K562 (cell line): ENCODE measurements around the gene CLDN7. TPM values are rescaled to one million over a fixed set of nuclear protein-coding genes. Genes with fewer than 3 reads are reported as not detected.
A peak's percentile ranks its signal among the peaks of the same experiment; 100 is the strongest.

ENCODE experiments used
- ATF6 ChIP-seq: sonication (generic); formaldehyde crosslinking; IDR thresholded peaks from 2 replicates; pipeline ENCODE4 v1.4.0; 2020; ENCODE audit warnings: mild to moderate bottlenecking, missing genetic modification reagents
- CBX2 ChIP-seq: fragments of 200-600 bp; sonication (generic); IDR thresholded peaks from one replicate; pipeline ENCODE4 v1.6.1; 2012; ENCODE audit warnings: mild to moderate bottlenecking, low read length, inconsistent platforms; ENCODE audit not compliant: insufficient read depth, poor library complexity, severe bottlenecking
- CLOCK ChIP-seq: fragments of 250-450 bp; sonication (Bioruptor Pico); IDR thresholded peaks from 2 replicates; pipeline ENCODE4 v1.4.0; 2020; ENCODE audit warnings: mild to moderate bottlenecking, moderate library complexity, borderline replicate concordance
- CREM ChIP-seq: IDR thresholded peaks from 2 replicates; pipeline ENCODE4 v1.6.1; 2014; ENCODE audit warnings: antibody characterized with exemption, low read depth
- DNMT1 ChIP-seq: fragments of 450-650 bp; IDR thresholded peaks from 2 replicates; pipeline ENCODE4 v1.6.1; 2016; ENCODE audit warnings: antibody characterized with exemption, mild to moderate bottlenecking
- ETS1 ChIP-seq: conservative IDR thresholded peaks from 2 replicates; pipeline ENCODE4 v1.6.1; 2011; ENCODE audit warnings: low read depth, mild to moderate bottlenecking, low read length; ENCODE audit not compliant: control insufficient read depth
- ETV1 ChIP-seq: fragments of 450-650 bp; conservative IDR thresholded peaks from 2 replicates; pipeline ENCODE4 v1.6.1; 2016; ENCODE audit warnings: missing genetic modification characterization, control low read depth, low read depth, missing compliant biosample characterization
- HCFC1 ChIP-seq: IDR thresholded peaks from 2 replicates; pipeline ENCODE4 v1.6.1; 2012; ENCODE audit warnings: low read depth, low read length, improper control_type of control experiment
- MBD1 ChIP-seq: fragments of 250-450 bp; sonication (Bioruptor Pico); IDR thresholded peaks from 2 replicates; pipeline ENCODE4 v1.8.0; 2022; ENCODE audit warnings: inconsistent platforms
- MTF1 ChIP-seq: fragments of 250-450 bp; sonication (Bioruptor Pico); IDR thresholded peaks from 2 replicates; pipeline ENCODE4 v1.9.0; 2021; ENCODE audit warnings: moderate library complexity, mild to moderate bottlenecking, inconsistent platforms, borderline replicate concordance
- NELFE ChIP-seq: IDR thresholded peaks from 2 replicates; pipeline ENCODE4 v1.6.1; 2011; ENCODE audit warnings: mild to moderate bottlenecking; ENCODE audit not compliant: insufficient read depth, insufficient read length
- NR2F6 ChIP-seq: fragments of 450-650 bp; formaldehyde crosslinking; IDR thresholded peaks from 2 replicates; pipeline ENCODE4 v1.4.0; 2020; ENCODE audit warnings: mild to moderate bottlenecking
- RBM22 ChIP-seq: fragments of 200-400 bp; formaldehyde crosslinking; IDR thresholded peaks from 2 replicates; pipeline ENCODE4 v1.6.1; 2018; ENCODE audit warnings: low read length, low read depth; ENCODE audit not compliant: poor library complexity, severe bottlenecking
- SRSF1 ChIP-seq: fragments of 200-400 bp; formaldehyde crosslinking; IDR thresholded peaks from 2 replicates; pipeline ENCODE4 v1.6.1; 2017; ENCODE audit warnings: mild to moderate bottlenecking, low read depth, low read length, moderate library complexity
- TCF15 ChIP-seq: fragments of 250-450 bp; sonication (Bioruptor Pico); IDR thresholded peaks from 2 replicates; pipeline ENCODE4 v1.8.0; 2022; ENCODE audit warnings: moderate library complexity, mild to moderate bottlenecking, inconsistent platforms
- TCF3 ChIP-seq: sonication (generic); formaldehyde crosslinking; IDR thresholded peaks from 2 replicates; pipeline ENCODE4 v1.4.0; 2020; ENCODE audit warnings: mild to moderate bottlenecking, missing genetic modification reagents
- TCF7 ChIP-seq: sonication (generic); IDR thresholded peaks from 2 replicates; pipeline ENCODE4 v1.6.1; 2016; ENCODE audit warnings: antibody characterized with exemption, borderline replicate concordance
- TCF7L2 ChIP-seq: fragments of 150-350 bp; IDR thresholded peaks from 2 replicates; pipeline ENCODE4 v1.6.1; 2016; ENCODE audit warnings: low read depth, mild to moderate bottlenecking, low read length, moderate library complexity
- polyA plus RNA-seq, 8 experiments: library from polyadenylated mRNA; depleted of rRNA in 4 of 8; stranded (reverse) in 5 of 8; unstranded in 3 of 8; fragments of >200 nt; fragmentation: Nextera tagmentation in 2 of 8; fragmentation: Illumina TruSeq in 1 of 8; extraction: Ambion mirVana in 2 of 8; extraction: Trizol in 1 of 8; gene quantifications; 2 replicates each; pipeline versions ENCODE4 v1.2.1 to v1.2.3, GENCODE V29; 2011 to 2014; ENCODE audit warnings: inconsistent platforms in 1 of 8, missing spikeins in 1 of 8
- total RNA-seq, 7 experiments: library from RNA; depleted of rRNA in 6 of 7; stranded (reverse); fragments of >200 nt in 6 of 7; fragmentation: Illumina TruSeq in 2 of 7; extraction: Trizol in 2 of 7; gene quantifications; 2 replicates each; pipeline versions ENCODE4 v1.2.1 to v1.2.3, GENCODE V29; 2011 to 2021; ENCODE audit warnings: low replicate concordance in 1 of 7

The CLDN7 gene
- total and polyA plus RNA-seq, 9 of the 15 experiments (the other 6 are each of a cell fraction or from before 2014, with no cell fraction given): 2.2 to 14.5 (median 7.6) TPM

GRCh38 chr17:7234083-7234951 is 28.0 kb downstream of the CLDN7 start, which contains the start of gene DVL2 (continued):
- TF ChIP-seq ATF6 (CRISPR knock-in tag): no peak
- TF ChIP-seq ETS1: peak; percentile 71; the same call in 1 of the 2 replicates
- no peak for TF ChIP-seq CLOCK (CRISPR knock-in tag)
- TF ChIP-seq SRSF1: no peak
- no peak for TF ChIP-seq TCF3 (CRISPR knock-in tag)
- TF ChIP-seq TCF7: no peak
- no peak for TF ChIP-seq ETV1 (tag)
- TF ChIP-seq DNMT1: peak; percentile 26; the same call in 1 of the 2 replicates
- peak; percentile 64 for TF ChIP-seq HCFC1
- no peak for TF ChIP-seq NELFE
- TF ChIP-seq MBD1: no peak
- TF ChIP-seq MTF1 (CRISPR knock-in tag): no peak
- no peak for TF ChIP-seq TCF7L2
- TF ChIP-seq TCF15 (CRISPR knock-in tag): no peak
- TF ChIP-seq CBX2: no peak
- peak; percentile 69 for TF ChIP-seq CREM
- TF ChIP-seq NR2F6: peak; percentile 87
- TF ChIP-seq RBM22: peak; percentile 88
